Measurements from ENCODE around the gene SSX1.
"Not testable (repeated sequence)": the region's sequence is repeated elsewhere in the genome, so short reads cannot be mapped to it uniquely, and the experiment has no call there.

DNA sequence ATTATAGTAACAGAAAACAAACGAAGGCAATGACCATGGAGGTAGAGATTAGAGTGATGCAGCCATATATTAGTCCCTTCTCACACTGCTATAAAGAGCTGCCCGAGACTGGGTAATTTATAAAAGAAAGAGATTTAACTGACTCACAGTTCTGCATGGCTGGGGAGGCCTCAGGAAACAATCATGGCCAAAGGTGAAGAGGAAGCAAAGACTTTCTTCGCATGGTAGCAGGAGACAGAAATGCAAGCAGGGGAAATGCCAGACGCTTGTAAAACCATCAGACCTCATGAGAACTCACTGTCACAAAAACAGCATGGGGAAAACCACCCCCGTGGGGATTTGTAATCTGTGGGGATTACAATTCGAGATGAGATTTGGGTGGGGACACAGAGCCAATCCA is 2.2 kb upstream of the SSX1 start:
- not testable (repeated sequence) for TF ChIP-seq POLR2AphosphoS5 (IDR thresholded peaks at IDR 0.05; ENCODE audit: low read depth); GABPA (IDR thresholded peaks at IDR 0.05; ENCODE audit: low read depth); SPI1 (IDR thresholded peaks at IDR 0.05; ENCODE audit: borderline replicate concordance, low read depth)
- TF ChIP-seq, protein P1, sequence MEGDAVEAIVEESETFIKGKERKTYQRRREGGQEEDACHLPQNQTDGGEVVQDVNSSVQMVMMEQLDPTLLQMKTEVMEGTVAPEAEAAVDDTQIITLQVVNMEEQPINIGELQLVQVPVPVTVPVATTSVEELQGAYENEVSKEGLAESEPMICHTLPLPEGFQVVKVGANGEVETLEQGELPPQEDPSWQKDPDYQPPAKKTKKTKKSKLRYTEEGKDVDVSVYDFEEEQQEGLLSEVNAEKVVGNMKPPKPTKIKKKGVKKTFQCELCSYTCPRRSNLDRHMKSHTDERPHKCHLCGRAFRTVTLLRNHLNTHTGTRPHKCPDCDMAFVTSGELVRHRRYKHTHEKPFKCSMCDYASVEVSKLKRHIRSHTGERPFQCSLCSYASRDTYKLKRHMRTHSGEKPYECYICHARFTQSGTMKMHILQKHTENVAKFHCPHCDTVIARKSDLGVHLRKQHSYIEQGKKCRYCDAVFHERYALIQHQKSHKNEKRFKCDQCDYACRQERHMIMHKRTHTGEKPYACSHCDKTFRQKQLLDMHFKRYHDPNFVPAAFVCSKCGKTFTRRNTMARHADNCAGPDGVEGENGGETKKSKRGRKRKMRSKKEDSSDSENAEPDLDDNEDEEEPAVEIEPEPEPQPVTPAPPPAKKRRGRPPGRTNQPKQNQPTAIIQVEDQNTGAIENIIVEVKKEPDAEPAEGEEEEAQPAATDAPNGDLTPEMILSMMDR (IDR thresholded peaks at IDR 0.05; ENCODE audit: insufficient read depth, low read length) = not testable (repeated sequence)
